ENCODE measurements around the gene ERO1A. TPM values are rescaled to one million over a fixed set of nuclear protein-coding genes. Genes with fewer than 3 reads are reported as not detected.
A peak's percentile ranks its signal among the peaks of the same experiment; 100 is the strongest.

Gene ERO1A
- total and polyA plus RNA-seq, 2 of the 4 experiments (the other 2 are of a cell fraction), result 29.7 to 44.6 TPM

- H3K9ac ChIP-seq (ENCODE audit: low read depth, low read length), result no peak overlapping the region
- no peak overlapping the region for H4K91ac ChIP-seq (ENCODE audit: insufficient read depth, low read depth, low read length)
- no peak overlapping the region for H2BK15ac ChIP-seq (ENCODE audit: low read depth, low read length)
- intact Hi-C loops (cut with micrococcal nuclease) (no loop called here), in situ Hi-C loops (cut with MboI; ENCODE audit: low sequenced_read_pairs) (loop anchor here (25.0 kb wide), 1 partner anchor 712 kb away; no protein-coding TSS in a partner anchor), dilution Hi-C loops (cut with HindIII; ENCODE audit: low sequenced_read_pairs, unreplicated experiment) (no loop called here)
- H2BK20ac ChIP-seq (ENCODE audit: low read depth, low read length), result no peak overlapping the region
- peaks cover 28% of the 10 kb centered on the region for H3K36me3 ChIP-seq (ENCODE audit: control insufficient read depth, insufficient read depth, low read length)
- H2BK5ac ChIP-seq (ENCODE audit: low read depth, low read length, poor library complexity, severe bottlenecking), result no peak overlapping the region
- TF ChIP-seq CEBPB (IDR thresholded peaks at IDR 0.05; ENCODE audit: low read depth, low read length) (no peak), POLR2A (IDR thresholded peaks at IDR 0.05; ENCODE audit: low read depth, low read length) (no peak), RAD21 (IDR thresholded peaks at IDR 0.05; ENCODE audit: low read length) (no peak), MAFK (IDR thresholded peaks at IDR 0.05; ENCODE audit: low read depth, low read length) (no peak), USF2 (IDR thresholded peaks at IDR 0.05; ENCODE audit: low read depth, low read length) (no peak), CHD1 (IDR thresholded peaks at IDR 0.05; ENCODE audit: low read depth, low read length) (no peak), FOS (IDR thresholded peaks at IDR 0.05; ENCODE audit: low read depth, low read length) (no peak), MXI1 (IDR thresholded peaks at IDR 0.05; ENCODE audit: borderline replicate concordance, low read depth, low read length) (no peak), ELK1 (IDR thresholded peaks at IDR 0.05; ENCODE audit: borderline replicate concordance, low read depth, low read length) (no peak), NFE2L2 (IDR thresholded peaks at IDR 0.05; ENCODE audit: low read depth, low read length) (no peak), BHLHE40 (IDR thresholded peaks at IDR 0.05; ENCODE audit: low read depth, low read length) (no peak), MAZ (IDR thresholded peaks at IDR 0.05; ENCODE audit: borderline replicate concordance, low read depth, low read length) (no peak), RFX5 (IDR thresholded peaks at IDR 0.05; ENCODE audit: low read depth, low read length) (no peak), SMC3 (IDR thresholded peaks at IDR 0.05; ENCODE audit: low read depth, low read length) (no peak), RCOR1 (IDR thresholded peaks at IDR 0.05; ENCODE audit: insufficient replicate concordance, low read length) (no peak), CTCF (conservative IDR thresholded peaks at IDR 0.05; ENCODE audit: low read depth, low read length) (no peak)
- no peak overlapping the region for H2AFZ ChIP-seq (replicated peaks; ENCODE audit: low read length, poor library complexity)
- no peak overlapping the region for H3K4me3 ChIP-seq (ENCODE audit: insufficient read depth, low read depth, low read length)
- H3K18ac ChIP-seq (ENCODE audit: low read depth, low read length), result no peak overlapping the region
- ATAC-seq (ENCODE audit: low read depth) (no peak), DNase-seq (no peak)
- no peak overlapping the region for H3K4ac ChIP-seq (ENCODE audit: low read depth, low read length)
- H2AK9ac ChIP-seq (replicated peaks; ENCODE audit: low read depth, low read length, poor library complexity), result no peak overlapping the region
- H4K20me1 ChIP-seq (ENCODE audit: insufficient read depth, low read length), result peaks cover 4% of the 10 kb centered on the region; the same call in 1 of the 2 replicates
- no peak overlapping the region for H3K56ac ChIP-seq (ENCODE audit: extremely low read depth, insufficient read depth, low read length)
- no peak overlapping the region for H4K5ac ChIP-seq (ENCODE audit: low read depth, low read length)
- ChIA-PET CTCF (no interaction called here), POLR2A (ENCODE audit: unreplicated experiment) (no interaction called here)
- H3K4me1 ChIP-seq (ENCODE audit: control insufficient read depth, insufficient read depth, low read length), result no peaks in the 10 kb centered on the region
- H3K9me1 ChIP-seq (ENCODE audit: insufficient read depth, low read length), result no peaks in the 10 kb centered on the region
- peak overlapping the region in 1 of 2 experiments; percentile 32; a peak in 1 of 4 replicates for H4K8ac ChIP-seq (ENCODE audit: low read depth in 2 of 2, low read length in 2 of 2)
- no peak overlapping the region for H3K27ac ChIP-seq (ENCODE audit: insufficient read depth, low read length)
- no peak overlapping the region for H2BK120ac ChIP-seq (ENCODE audit: low read depth, low read length)
- H3K27me3 ChIP-seq (ENCODE audit: control insufficient read depth, insufficient read depth, low read length), result no peaks in the 10 kb centered on the region
- peaks cover 15 to 24% of the 10 kb centered on the region in 2 experiments for H3K79me1 ChIP-seq (ENCODE audit: low read depth in 1 of 2, low read length in 2 of 2)
- H3K23ac ChIP-seq (ENCODE audit: low read depth, low read length), result no peak overlapping the region
- H3K4me2 ChIP-seq (ENCODE audit: low read depth, low read length), result no peak overlapping the region
- no peaks in the 10 kb centered on the region for H3K9me3 ChIP-seq (ENCODE audit: control insufficient read depth, insufficient read depth, low read length)
- no peak overlapping the region for H2AK5ac ChIP-seq (ENCODE audit: low read depth, low read length)
- no TSS peak for BruUV-seq (replicated peaks)
- H3K14ac ChIP-seq (replicated peaks; ENCODE audit: low read depth, low read length), result no peak overlapping the region
These were observed 28.9 kb upstream of the ERO1A start for GRCh38 chr14:52724360-52724644.
